HepG2 (cell line): ENCODE results near the gene SLC25A20. TPM values are rescaled to one million over a fixed set of nuclear protein-coding genes. Genes with fewer than 3 reads are reported as not detected.

Experiments used
- ATAC-seq: fragments of 200-7000 bp; cut with Tn5 transposase; 3 replicates; pipeline ENCODE4 v1.9.1; 2020; ENCODE audit warnings: mild to moderate bottlenecking, moderate library complexity
- BruUV-seq: library from RNA; stranded (reverse); fragments of 400-500 nt; replicated peaks from 2 replicates; lab custom pipeline; 2021; lab: Mats Ljungman, UMichigan
- CTCF ChIA-PET: fragments of 300-600 bp; formaldehyde crosslinking; extraction: SDS; loops from one replicate; lab custom pipeline; 2021; ENCODE audit warnings: low total read pairs, inconsistent platforms, low intra/inter-chr PET ratio; lab: Yijun Ruan, JAX
- POLR2A ChIA-PET: fragments of 350-600 bp; sonication (Branson Sonifier 250); formaldehyde crosslinking; loops from one replicate; lab custom pipeline; 2020; ENCODE audit warnings: antibody characterized with exemption, inconsistent platforms; lab: Yijun Ruan, JAX
- DNase-seq: peaks from one replicate; pipeline ENCODE4 v3.0.0-alpha.2; 2015; ENCODE audit warnings: low spot score
- FAIRE-seq: peaks from 3 replicates; lab custom pipeline; 2011; peaks lifted over from hg19 to GRCh38; lab: Jason Lieb, UNC
- H2AFZ ChIP-seq: one replicate; pipeline ENCODE4 v1.6.1; 2011; ENCODE audit warnings: low read length, inconsistent platforms
- H3K27ac ChIP-seq: fragments of 300-600 bp; 3 replicates; pipeline ENCODE4 v1.8.0; 2011; ENCODE audit warnings: mixed run types, mild to moderate bottlenecking, mixed read lengths, low read length, inconsistent platforms; ENCODE audit not compliant: insufficient read depth; ENCODE audit errors: extremely low read length
- H3K27me3 ChIP-seq, 2 experiments: fragments of 200-600 bp in 1 of 2; 2 replicates in 1 of 2; 3 replicates in 1 of 2; pipeline versions ENCODE4 v1.6.0 to v1.8.0; 2011; ENCODE audit warnings: low read length in 2 of 2, mild to moderate bottlenecking in 2 of 2, moderate library complexity in 2 of 2, inconsistent platforms in 1 of 2; ENCODE audit not compliant: insufficient read depth in 2 of 2, control insufficient read depth in 1 of 2
- H3K36me3 ChIP-seq, 2 experiments: fragments of 200-600 bp in 1 of 2; replicated peaks in 1 of 2; 2 replicates in 1 of 2; 3 replicates in 1 of 2; pipeline versions ENCODE4 v1.5.1 to v1.8.0; 2011; ENCODE audit warnings: low read length in 2 of 2, inconsistent platforms in 1 of 2; ENCODE audit not compliant: insufficient read depth in 2 of 2, control insufficient read depth in 1 of 2
- H3K4me1 ChIP-seq: 2 replicates; pipeline ENCODE4 v1.5.1; 2012; ENCODE audit warnings: low read length, inconsistent platforms; ENCODE audit not compliant: insufficient read depth
- H3K4me2 ChIP-seq: 2 replicates; pipeline ENCODE4 v1.6.0; 2011; ENCODE audit warnings: low read depth, low read length, inconsistent platforms
- H3K4me3 ChIP-seq, 3 experiments: fragments of 200-600 bp in 1 of 3; sonication (generic), shearing (Covaris generic) in 1 of 3; replicated peaks in 1 of 3; 2 replicates each; pipeline ENCODE4 v1.5.1; 2011 to 2016; ENCODE audit warnings: low read length in 3 of 3, inconsistent platforms in 2 of 3, low read depth in 2 of 3, mild to moderate bottlenecking in 2 of 3, control low read depth in 1 of 3, mixed read lengths in 1 of 3; ENCODE audit not compliant: insufficient read depth in 1 of 3
- H3K79me2 ChIP-seq: one replicate; pipeline ENCODE4 v1.6.1; 2011; ENCODE audit warnings: low read length, inconsistent platforms; ENCODE audit not compliant: insufficient read depth
- H3K9ac ChIP-seq: 2 replicates; pipeline ENCODE4 v1.6.0; 2011; ENCODE audit warnings: mild to moderate bottlenecking, low read depth, low read length, inconsistent platforms; ENCODE audit not compliant: insufficient read depth
- H3K9me3 ChIP-seq: 2 replicates; pipeline ENCODE4 v1.5.1; 2012; ENCODE audit warnings: mild to moderate bottlenecking, low read length
- H4K20me1 ChIP-seq: 2 replicates; pipeline ENCODE4 v1.6.0; 2011; ENCODE audit warnings: inconsistent platforms, mild to moderate bottlenecking, low read length, moderate library complexity; ENCODE audit not compliant: insufficient read depth
- CEBPB ChIP-seq: IDR thresholded peaks from 2 replicates; pipeline ENCODE4 v1.6.1; 2011; ENCODE audit warnings: low read depth, low read length, improper control_type of control experiment, borderline replicate concordance
- NFYC ChIP-seq: IDR thresholded peaks from 2 replicates; pipeline ENCODE4 v1.6.1; 2016; ENCODE audit warnings: missing genetic modification reagents, missing compliant biosample characterization
- RBM22 ChIP-seq: fragments of 200-400 bp; formaldehyde crosslinking; optimal IDR thresholded peaks from 2 replicates; pipeline ENCODE3; 2017; ENCODE audit warnings: mild to moderate bottlenecking, low read length, moderate library complexity
- ZNF33B ChIP-seq: sonication (generic); formaldehyde crosslinking; IDR thresholded peaks from 2 replicates; pipeline ENCODE4 v1.5.1; 2020; ENCODE audit warnings: mild to moderate bottlenecking, missing genetic modification reagents
- WGBS: methylation state at CpG from one replicate; pipeline ENCODE4 v1.1.6; 2017; ENCODE audit warnings: low lambda C conversion rate; 5-methylcytosine and 5-hydroxymethylcytosine counted together
- in situ Hi-C: cut with HindIII; loops from 2 replicates; pipeline ENCODE4 v1.10.0; 2017; ENCODE audit warnings: low pct_unique_long_range_greater_than_20kb; ENCODE audit not compliant: extremely low pct_ligation_motif_present
- intact Hi-C: fragments of 100-400 bp; cut with micrococcal nuclease; formaldehyde crosslinking; loops from one replicate; pipeline ENCODE4 v1.10.0; 2022; ENCODE audit not compliant: unreplicated experiment
- polyA plus RNA-seq, 8 experiments: library from polyadenylated mRNA; depleted of rRNA in 3 of 8; stranded (reverse) in 7 of 8; unstranded in 1 of 8; fragments of >200 nt; fragmentation: Illumina TruSeq in 4 of 8; extraction: Trizol in 4 of 8; gene quantifications; 2 replicates each; pipeline versions ENCODE4 v1.2.1 to v1.2.3, GENCODE V29; 2011 to 2016; ENCODE audit warnings: low read depth in 4 of 8, missing spikeins in 1 of 8, mixed read lengths in 1 of 8; ENCODE audit not compliant: insufficient read depth in 1 of 8
- total RNA-seq, 5 experiments: library from RNA; depleted of rRNA; stranded (reverse); fragments of >200 nt; fragmentation: Illumina TruSeq; extraction: Trizol; gene quantifications; 2 replicates each; pipeline ENCODE4 v1.2.3, GENCODE V29; 2016; ENCODE audit warnings: low read depth in 1 of 5

Gene SLC25A20
- total and polyA plus RNA-seq, 2 of the 13 experiments (the other 11 are each of a cell fraction or from before 2014, with no cell fraction given): 21.1 to 26.6 TPM

DNA sequence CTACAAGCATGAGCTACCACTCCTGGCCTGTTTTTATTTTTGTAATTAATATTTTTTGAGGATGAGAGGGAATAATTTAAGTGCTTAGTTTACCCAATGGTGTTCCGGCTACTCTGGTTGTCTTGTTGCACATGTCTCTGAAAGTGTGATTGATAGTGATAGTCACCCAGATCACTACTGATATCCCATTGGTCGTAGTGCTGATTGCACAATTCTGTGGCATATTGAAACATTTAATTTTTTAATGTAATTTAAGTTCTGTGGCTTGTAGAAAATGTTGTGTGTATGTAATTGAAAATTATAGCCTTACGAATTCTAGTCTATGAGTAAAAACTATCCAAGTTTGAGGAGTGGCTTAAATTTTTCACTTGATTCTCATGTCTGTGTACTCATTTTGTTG is 31.9 kb upstream of the SLC25A20 start:
- peaks cover 15 to 66% of the 10 kb centered on the region in 2 experiments for H3K36me3 ChIP-seq
- CTCF ChIA-PET: no interaction called here
- peaks cover 30% of the 10 kb centered on the region for H3K4me1 ChIP-seq
- H3K9me3 ChIP-seq: no peaks in the 10 kb centered on the region
- in situ Hi-C loops: no loop called here
- H3K79me2 ChIP-seq: peaks cover 82% of the 10 kb centered on the region
- POLR2A ChIA-PET: interaction anchor here (3.0 kb wide), 1 partner anchor 12 kb away, joined by 17 read pairs; the partner anchor contains the start of gene ARIH2
- FAIRE-seq (no peak), ATAC-seq (no peak), DNase-seq (no peak)
- no peak overlapping the region for H3K4me3 ChIP-seq
- H3K4me2 ChIP-seq: no peak overlapping the region
- H2AFZ ChIP-seq: no peak overlapping the region
- TF ChIP-seq ZNF33B (CRISPR knock-in tag) (no peak), CEBPB (peak; percentile 72)
- peaks cover 18% of the 10 kb centered on the region for H4K20me1 ChIP-seq
- intact Hi-C loops: no loop called here
- no peaks in the 10 kb centered on the region for H3K27me3 ChIP-seq
- BruUV-seq: no TSS peak
- no peak overlapping the region for H3K27ac ChIP-seq
- WGBS: 95% methylated on average over 3 of the region's 3 CpGs
- H3K9ac ChIP-seq: no peak overlapping the region

DNA sequence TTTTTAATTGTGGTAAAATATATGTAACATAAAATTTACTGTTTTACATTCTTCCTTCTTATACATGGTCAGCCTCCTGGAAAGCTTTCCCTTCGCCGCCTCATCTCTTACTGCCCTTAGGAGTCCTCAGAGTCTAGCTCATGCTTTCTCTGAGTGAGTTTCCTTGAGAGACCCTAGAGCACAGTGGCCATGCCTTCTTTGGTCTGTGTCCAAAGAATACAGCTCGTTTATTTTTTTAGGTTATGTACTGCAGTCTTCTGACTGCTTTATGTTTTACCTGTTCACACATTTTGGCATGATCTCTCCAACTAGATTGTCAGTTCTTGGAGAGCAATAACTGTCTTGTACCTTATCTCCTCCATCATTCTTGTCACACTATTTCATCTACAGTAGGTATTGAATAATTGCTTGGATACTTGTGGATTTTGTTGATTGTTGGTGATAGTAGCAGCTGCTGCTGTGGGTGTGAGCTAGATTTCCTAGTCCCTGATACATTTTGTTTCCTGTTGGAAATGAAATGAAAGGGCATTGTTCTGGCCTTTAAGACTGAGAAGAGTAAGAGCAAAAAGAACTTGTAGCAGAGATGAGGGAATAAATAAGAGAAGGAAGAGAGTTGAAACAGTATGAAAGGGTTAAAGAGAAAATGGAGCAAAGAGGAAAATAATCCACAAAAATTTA is 30.8 kb upstream of the SLC25A20 start:
- BruUV-seq: no TSS peak
- Histone ChIP-seq H3K27ac (no peak overlapping the region), H3K4me1 (peaks cover 20% of the 10 kb centered on the region), H3K36me3 (peaks cover 14 to 68% of the 10 kb centered on the region in 2 experiments), H3K9me3 (no peaks in the 10 kb centered on the region), H2AFZ (no peak overlapping the region), H3K9ac (no peak overlapping the region), H3K4me3 (no peak overlapping the region), H3K4me2 (no peak overlapping the region), H4K20me1 (peaks cover 16% of the 10 kb centered on the region), H3K79me2 (peaks cover 75% of the 10 kb centered on the region), H3K27me3 (no peaks in the 10 kb centered on the region)
- in situ Hi-C loops (no loop called here), intact Hi-C loops (no loop called here)
- 87% methylated on average over 3 of the region's 3 CpGs for WGBS
- ChIA-PET POLR2A (interaction anchor here (3.0 kb wide), 1 partner anchor 11 kb away, joined by 17 read pairs; the partner anchor contains the start of gene ARIH2), CTCF (no interaction called here)
- TF ChIP-seq RBM22 (peak; percentile 13), NFYC (CRISPR knock-in tag) (no peak)
- FAIRE-seq (no peak), DNase-seq (no peak), ATAC-seq (no peak)
